ENCODE data around the gene TNFSF13.

The TNFSF13 gene

GRCh38 chr17:7553356-7553755 is 5.2 kb upstream of the TNFSF13 start:
- TF ChIP-seq TARDBP (IDR thresholded peaks at IDR 0.05): no peak
- no peak for TF ChIP-seq LEF1 (IDR thresholded peaks at IDR 0.05; ENCODE audit: borderline replicate concordance)
- no peak for TF ChIP-seq NFRKB (IDR thresholded peaks at IDR 0.05)
- TF ChIP-seq FOXK2 (IDR thresholded peaks at IDR 0.05): no peak
- TF ChIP-seq HDGF (IDR thresholded peaks at IDR 0.05; ENCODE audit: borderline replicate concordance): no peak
- no peak for TF ChIP-seq FOXA1 (IDR thresholded peaks at IDR 0.05)
- TF ChIP-seq ZNF384 (IDR thresholded peaks at IDR 0.05): no peak
- TF ChIP-seq L3MBTL2 (conservative IDR thresholded peaks at IDR 0.05): no peak
- no peak for TF ChIP-seq SP1 (IDR thresholded peaks at IDR 0.05)
- TF ChIP-seq PKNOX1 (IDR thresholded peaks at IDR 0.05): no peak
- no peak for TF ChIP-seq ELF4 (IDR thresholded peaks at IDR 0.05)
- TF ChIP-seq BHLHE40 (IDR thresholded peaks at IDR 0.05; ENCODE audit: borderline replicate concordance): no peak
- TF ChIP-seq ARNT (IDR thresholded peaks at IDR 0.05): no peak
- TF ChIP-seq CTBP1 (IDR thresholded peaks at IDR 0.05; ENCODE audit: borderline replicate concordance): no peak
- TF ChIP-seq FOXM1 (IDR thresholded peaks at IDR 0.05; ENCODE audit: borderline replicate concordance): no peak
- no peak for TF ChIP-seq SUZ12 (IDR thresholded peaks at IDR 0.05)
- POLR2A ChIA-PET: no interaction called here
- CTCF ChIA-PET: no interaction called here
- DNase-seq (ENCODE audit: extremely low spot score): no peak

- DNase-seq (ENCODE audit: extremely low spot score): no peak
- ChIA-PET POLR2A (no interaction called here), CTCF (no interaction called here)
- TF ChIP-seq ARNT (IDR thresholded peaks at IDR 0.05) (no peak), ZNF384 (IDR thresholded peaks at IDR 0.05) (no peak), NFRKB (IDR thresholded peaks at IDR 0.05) (no peak), LEF1 (IDR thresholded peaks at IDR 0.05; ENCODE audit: borderline replicate concordance) (no peak), FOXK2 (IDR thresholded peaks at IDR 0.05) (no peak), L3MBTL2 (conservative IDR thresholded peaks at IDR 0.05) (no peak), FOXA1 (IDR thresholded peaks at IDR 0.05) (no peak), CTBP1 (IDR thresholded peaks at IDR 0.05; ENCODE audit: borderline replicate concordance) (no peak), TARDBP (IDR thresholded peaks at IDR 0.05) (no peak), SUZ12 (IDR thresholded peaks at IDR 0.05) (no peak), HDGF (IDR thresholded peaks at IDR 0.05; ENCODE audit: borderline replicate concordance) (no peak), FOXM1 (IDR thresholded peaks at IDR 0.05; ENCODE audit: borderline replicate concordance) (no peak), BHLHE40 (IDR thresholded peaks at IDR 0.05; ENCODE audit: borderline replicate concordance) (no peak), ELF4 (IDR thresholded peaks at IDR 0.05) (no peak), PKNOX1 (IDR thresholded peaks at IDR 0.05) (no peak), SP1 (IDR thresholded peaks at IDR 0.05) (no peak)
Measured at GRCh38 chr17:7555320-7555948, 3.1 kb upstream of the TNFSF13 start.

- CTCF ChIA-PET: no interaction called here
- TF ChIP-seq SUZ12 (IDR thresholded peaks at IDR 0.05) (no peak), ZNF384 (IDR thresholded peaks at IDR 0.05) (no peak), NFRKB (IDR thresholded peaks at IDR 0.05) (no peak), L3MBTL2 (conservative IDR thresholded peaks at IDR 0.05) (no peak), LEF1 (IDR thresholded peaks at IDR 0.05; ENCODE audit: borderline replicate concordance) (no peak), BHLHE40 (IDR thresholded peaks at IDR 0.05; ENCODE audit: borderline replicate concordance) (no peak), FOXM1 (IDR thresholded peaks at IDR 0.05; ENCODE audit: borderline replicate concordance) (no peak), FOXA1 (IDR thresholded peaks at IDR 0.05) (no peak), SP1 (IDR thresholded peaks at IDR 0.05) (no peak), HDGF (IDR thresholded peaks at IDR 0.05; ENCODE audit: borderline replicate concordance) (no peak), FOXK2 (IDR thresholded peaks at IDR 0.05) (no peak)
- DNase-seq (ENCODE audit: extremely low spot score): no peak
- POLR2A ChIA-PET: interaction anchor here (0.8 kb wide), 1 partner anchor 77 kb away, joined by 5 read pairs; the partner anchor contains the start of gene ZBTB4
Measured at GRCh38 chr17:7556627-7557026, 1.9 kb upstream of the TNFSF13 start.

- POLR2A ChIA-PET: interaction anchor here (0.8 to 1.7 kb wide), 3 partner anchors 26 to 129 kb away, joined by 3 to 6 read pairs (median 5); partner anchors contain the start of genes MPDU1 and ZBTB4
- CTCF ChIA-PET: no interaction called here
- DNase-seq (ENCODE audit: extremely low spot score): no peak
- no peak for TF ChIP-seq L3MBTL2 (conservative IDR thresholded peaks at IDR 0.05)
Measured at GRCh38 chr17:7557147-7557764, 1.3 kb upstream of the TNFSF13 start.

GRCh38 chr17:7557775-7558543 is 591 bp upstream of the TNFSF13 start:
- ChIA-PET POLR2A (interaction anchor here (0.8 to 3.0 kb wide), 3 partner anchors 26 to 205 kb away, joined by 3 to 11 read pairs (median 6); partner anchors contain the start of gene MPDU1), CTCF (no interaction called here)
- DNase-seq (ENCODE audit: extremely low spot score): no peak
- no peak for TF ChIP-seq ELF4 (IDR thresholded peaks at IDR 0.05)
- no peak for TF ChIP-seq CTBP1 (IDR thresholded peaks at IDR 0.05; ENCODE audit: borderline replicate concordance)
- TF ChIP-seq HDGF (IDR thresholded peaks at IDR 0.05; ENCODE audit: borderline replicate concordance): no peak
- no peak for TF ChIP-seq SP1 (IDR thresholded peaks at IDR 0.05)
- no peak for TF ChIP-seq PKNOX1 (IDR thresholded peaks at IDR 0.05)
- no peak for TF ChIP-seq ZNF384 (IDR thresholded peaks at IDR 0.05)
- TF ChIP-seq LEF1 (IDR thresholded peaks at IDR 0.05; ENCODE audit: borderline replicate concordance): no peak
- TF ChIP-seq SUZ12 (IDR thresholded peaks at IDR 0.05): no peak
- TF ChIP-seq TARDBP (IDR thresholded peaks at IDR 0.05): no peak
- TF ChIP-seq BHLHE40 (IDR thresholded peaks at IDR 0.05; ENCODE audit: borderline replicate concordance): no peak
- TF ChIP-seq ARNT (IDR thresholded peaks at IDR 0.05): no peak
- TF ChIP-seq FOXK2 (IDR thresholded peaks at IDR 0.05): no peak
- TF ChIP-seq L3MBTL2 (conservative IDR thresholded peaks at IDR 0.05): no peak

Measured in HEK293T (cell line).